ENCODE data around the gene AGAP1. TPM values are rescaled to one million over a fixed set of nuclear protein-coding genes. Genes with fewer than 3 reads are reported as not detected.

Gene AGAP1
- total and polyA plus RNA-seq, 10 donors, result 1.1 to 26.6 (median 11.3) TPM

- no peaks in the 10 kb centered on the region for H3K36me3 ChIP-seq
- H3K4me3 ChIP-seq, result no peak overlapping the region
- peaks cover 0 to 7% (median 0%) of the 10 kb centered on the region in 8 donors for H3K9me3 ChIP-seq
- H3K27ac ChIP-seq, result no peak overlapping the region
- peak; percentile 23 for DNase-seq
- WGBS, 5 donors, result 48 to 56% (median 53%) methylated on average over 15 of the region's 15 CpGs
- H3K4me1 ChIP-seq, result no peaks in the 10 kb centered on the region
- no peaks in the 10 kb centered on the region for H3K27me3 ChIP-seq (replicated peaks in 1 of 7)
- TF ChIP-seq CTCF (IDR thresholded peaks at IDR 0.05 in 8 of 11, conservative IDR thresholded peaks at IDR 0.05 in 3 of 11), result no peak
- no peak for TF ChIP-seq POLR2A (IDR thresholded peaks at IDR 0.05)
- no peak for TF ChIP-seq POLR2AphosphoS5 (IDR thresholded peaks at IDR 0.05)
- intact Hi-C loops (cut with DNase I; ENCODE audit: low total_unique reads), result no loop called here
Observed at GRCh38 chr2:235981631-235982030, 487.8 kb downstream of the AGAP1 start.

- peak; percentile 58 for DNase-seq
- intact Hi-C loops (cut with DNase I; ENCODE audit: low total_unique reads), result no loop called here
- 79 to 93% (median 83%) methylated on average over 4 of the region's 4 CpGs for WGBS, 5 donors
- Histone ChIP-seq H3K27me3 (replicated peaks in 1 of 7) (no peaks in the 10 kb centered on the region), H3K4me1 (no peaks in the 10 kb centered on the region), H3K4me3 (no peak overlapping the region), H3K9me3 (peaks cover 0 to 7% (median 0%) of the 10 kb centered on the region in 8 donors), H3K36me3 (no peaks in the 10 kb centered on the region), H3K27ac (no peak overlapping the region)
- no peak for TF ChIP-seq POLR2A (IDR thresholded peaks at IDR 0.05)
- TF ChIP-seq POLR2AphosphoS5 (IDR thresholded peaks at IDR 0.05), result no peak
- TF ChIP-seq CTCF (IDR thresholded peaks at IDR 0.05 in 8 of 11, conservative IDR thresholded peaks at IDR 0.05 in 3 of 11), result no peak
Observed at GRCh38 chr2:235983016-235983415, 489.2 kb downstream of the AGAP1 start.

- intact Hi-C loops (cut with DNase I; ENCODE audit: low total_unique reads), result no loop called here
- Histone ChIP-seq H3K36me3 (no peaks in the 10 kb centered on the region), H3K27me3 (replicated peaks in 1 of 7) (no peaks in the 10 kb centered on the region), H3K27ac (no peak overlapping the region), H3K9me3 (peaks cover 0 to 7% (median 0%) of the 10 kb centered on the region in 8 donors), H3K4me3 (no peak overlapping the region), H3K4me1 (no peaks in the 10 kb centered on the region)
- 88 to 94% (median 91%) methylated on average over 6 of the region's 6 CpGs for WGBS, 5 donors
- TF ChIP-seq CTCF (IDR thresholded peaks at IDR 0.05 in 8 of 11, conservative IDR thresholded peaks at IDR 0.05 in 3 of 11), result no peak
- TF ChIP-seq POLR2A (IDR thresholded peaks at IDR 0.05), result no peak
- no peak for TF ChIP-seq POLR2AphosphoS5 (IDR thresholded peaks at IDR 0.05)
- DNase-seq, result no peak
Observed at GRCh38 chr2:235984552-235984951, 490.7 kb downstream of the AGAP1 start.

GRCh38 chr2:235986361-235986760 lies 492.5 kb downstream of the AGAP1 start:
- DNase-seq, result no peak
- TF ChIP-seq POLR2A (IDR thresholded peaks at IDR 0.05) (no peak), CTCF (IDR thresholded peaks at IDR 0.05 in 8 of 11, conservative IDR thresholded peaks at IDR 0.05 in 3 of 11) (no peak), POLR2AphosphoS5 (IDR thresholded peaks at IDR 0.05) (no peak)

More at GRCh38 chr2:235986361-235986760, 492.5 kb downstream of the AGAP1 start:
- Histone ChIP-seq H3K4me3 (no peak overlapping the region), H3K4me1 (no peaks in the 10 kb centered on the region), H3K9me3 (peaks cover 0 to 7% (median 0%) of the 10 kb centered on the region in 8 donors), H3K27me3 (replicated peaks in 1 of 7) (no peaks in the 10 kb centered on the region), H3K27ac (no peak overlapping the region), H3K36me3 (no peaks in the 10 kb centered on the region)
- intact Hi-C loops (cut with DNase I; ENCODE audit: low total_unique reads), result no loop called here
- 67 to 85% (median 74%) methylated on average over 1 of the region's 1 CpG for WGBS, 5 donors

All from spleen (tissue), 11 donors.